Naive thymus-derived CD8-positive, alpha-beta T cell (primary cell): ENCODE data around the gene ZNF444. TPM values are rescaled to one million over a fixed set of nuclear protein-coding genes. Genes with fewer than 3 reads are reported as not detected.
"Not testable (repeated sequence)": the region's sequence is repeated elsewhere in the genome, so short reads cannot be mapped to it uniquely, and the experiment has no call there.

Experiments
- ATAC-seq, 2 donors: fragments of 150-1000 bp; cut with Tn5 transposase in 1 of 2; sonication (Bioruptor Pico), chemical (Tn5 transposase) in 1 of 2; 1 replicate in 1 of 2; 2 replicates in 1 of 2; pipeline ENCODE4 v1.10.0; 2021; ENCODE audit warnings: mild to moderate bottlenecking in 2 of 2, moderate library complexity in 2 of 2
- POLR2A ChIA-PET: fragments of 350-600 bp; sonication (Branson Sonifier 250); formaldehyde crosslinking; loops from one replicate; lab custom pipeline; 2021; ENCODE audit warnings: antibody characterized with exemption; lab: Charles Lee
- DNase-seq, 10 donors: peaks; one replicate each; pipeline versions ENCODE4 v3.0.0 to v3.0.0-alpha.2; 2020 to 2022
- H3K27ac Mint-ChIP-seq, 10 donors: one replicate each; pipeline ENCODE4 v1.8.0; 2020 to 2022; ENCODE audit warnings: mild to moderate bottlenecking in 10 of 10, mixed read lengths in 10 of 10, moderate library complexity in 4 of 10, inconsistent platforms in 1 of 10
- H3K27me3 Mint-ChIP-seq, 5 donors: one replicate each; pipeline ENCODE4 v1.8.0; 2021 to 2022; ENCODE audit warnings: mixed read lengths in 5 of 5
- H3K36me3 Mint-ChIP-seq, 3 donors: one replicate each; pipeline ENCODE4 v1.8.0; 2020 to 2022; ENCODE audit warnings: mixed read lengths in 3 of 3, mild to moderate bottlenecking in 2 of 3, inconsistent platforms in 1 of 3
- H3K4me1 Mint-ChIP-seq, 4 donors: one replicate each; pipeline ENCODE4 v1.8.0; 2021 to 2022; ENCODE audit warnings: mixed read lengths in 4 of 4
- H3K4me3 Mint-ChIP-seq, 10 donors: one replicate each; pipeline ENCODE4 v1.8.0; 2020 to 2022; ENCODE audit warnings: mild to moderate bottlenecking in 10 of 10, mixed read lengths in 10 of 10, moderate library complexity in 6 of 10, inconsistent platforms in 1 of 10
- H3K9me3 Mint-ChIP-seq, 9 donors: one replicate each; pipeline ENCODE4 v1.8.0; 2020 to 2022; ENCODE audit warnings: mixed read lengths in 9 of 9, mild to moderate bottlenecking in 3 of 9, inconsistent platforms in 1 of 9, moderate library complexity in 1 of 9
- polyA plus RNA-seq, 3 donors: library from polyadenylated mRNA; unstranded; fragments of 300-500 nt; fragmentation: Illumina TruSeq; gene quantifications; one replicate each; pipeline ENCODE4 v1.2.3, GENCODE V29; 2021
- total RNA-seq, 8 experiments: library from RNA in 2 of 8; stranded (reverse) in 2 of 8; gene quantifications; one replicate each; pipeline ENCODE4 v1.2.3 and lab custom pipeline; 2021 to 2026

ZNF444 gene
- total and polyA plus RNA-seq, 5 experiments from 2014 or later: 12.9 to 49.4 (median 26.9) TPM

GRCh38 chr19:56142897-56143434, 1.9 kb downstream of the ZNF444 start:
- peak overlapping the region in 8 of 10 donors; percentile 6 to 93 (median 31) for H3K4me3 Mint-ChIP-seq

DNA sequence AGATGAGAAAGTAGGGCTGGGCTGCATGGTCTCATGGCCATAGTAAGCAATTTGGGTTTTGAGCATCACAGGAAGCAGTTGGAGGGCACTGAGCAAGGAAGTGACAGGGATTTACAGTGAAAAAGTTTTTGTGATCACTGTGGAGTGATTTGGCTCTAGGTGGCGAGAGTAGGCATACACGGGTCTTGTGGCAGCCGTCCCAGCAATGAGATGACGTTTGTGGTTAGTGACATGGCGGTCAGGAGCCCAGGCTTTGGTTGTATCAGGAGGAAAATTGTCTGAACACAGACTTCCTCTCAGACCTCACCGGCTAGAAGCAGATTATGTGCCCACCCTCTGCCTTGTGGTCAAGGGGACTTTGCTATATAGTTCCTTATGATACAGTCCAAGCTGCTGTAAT, 3.3 kb downstream of the ZNF444 start:
- Mint-ChIP-seq H3K27ac (peak overlapping the region in 6 of 10 donors; percentile 8 to 90 (median 72)), H3K4me3 (peak overlapping the region in 1 of 10 donors; percentile 68), H3K9me3 (no peaks in the 10 kb centered on the region), H3K4me1 (peaks cover 26 to 45% (median 42%) of the 10 kb centered on the region in 4 donors), H3K27me3 (no peaks in the 10 kb centered on the region), H3K36me3 (peaks cover 0 to 23% (median 7%) of the 10 kb centered on the region in 3 donors)
- no peak for ATAC-seq
- POLR2A ChIA-PET: no interaction called here
- no peak for DNase-seq

More at GRCh38 chr19:56142897-56143434, 1.9 kb downstream of the ZNF444 start:
- Mint-ChIP-seq H3K9me3 (no peaks in the 10 kb centered on the region), H3K27me3 (no peaks in the 10 kb centered on the region), H3K36me3 (peaks cover 0 to 13% (median 4%) of the 10 kb centered on the region in 3 donors), H3K27ac (peak overlapping the region in 7 of 10 donors; percentile 34 to 92 (median 81)), H3K4me1 (peaks cover 24 to 50% (median 45%) of the 10 kb centered on the region in 4 donors)
- DNase-seq (no peak), ATAC-seq (no peak)
- POLR2A ChIA-PET: interaction anchor here (8.5 kb wide), 1 partner anchor 22 kb away, joined by 76 read pairs; the partner anchor contains the start of gene ZNF787

- Mint-ChIP-seq H3K27ac (peak overlapping the region in 1 of 10 donors; percentile 24), H3K9me3 (no peaks in the 10 kb centered on the region), H3K4me3 (no peak overlapping the region), H3K4me1 (peaks cover 24 to 43% (median 39%) of the 10 kb centered on the region in 4 donors), H3K36me3 (peaks cover 0 to 27% (median 9%) of the 10 kb centered on the region in 3 donors), H3K27me3 (no peaks in the 10 kb centered on the region)
- POLR2A ChIA-PET: no interaction called here
- ATAC-seq (no peak), DNase-seq (no peak)
Measured at GRCh38 chr19:56144831-56145230, 3.7 kb downstream of the ZNF444 start.

DNA sequence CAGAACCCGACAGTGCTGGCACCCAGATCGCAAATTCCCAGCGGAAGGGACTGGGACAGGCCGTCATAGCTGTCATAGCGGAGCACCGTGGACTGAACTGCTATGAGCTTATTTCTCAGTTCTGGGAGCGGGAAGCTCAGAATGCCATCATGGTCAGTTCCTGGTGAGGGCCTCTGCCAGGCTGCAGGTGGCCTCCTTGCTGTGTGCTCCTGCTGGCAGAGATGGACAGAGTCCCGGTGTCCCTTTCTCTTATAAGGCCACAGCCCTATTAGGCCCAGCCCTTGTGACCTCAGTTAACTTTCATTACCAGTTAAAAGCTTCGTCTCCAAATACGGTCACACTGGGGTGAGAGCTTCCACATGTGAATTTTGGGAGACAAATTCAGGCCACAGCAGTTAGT, 4.6 kb downstream of the ZNF444 start:
- Mint-ChIP-seq H3K4me1 (peaks cover 22 to 37% (median 31%) of the 10 kb centered on the region in 4 donors), H3K36me3 (peaks cover 0 to 34% (median 9%) of the 10 kb centered on the region in 3 donors), H3K9me3 (no peaks in the 10 kb centered on the region), H3K4me3 (no peak overlapping the region), H3K27me3 (no peaks in the 10 kb centered on the region), H3K27ac (no peak overlapping the region)
- ATAC-seq (no peak), DNase-seq (no peak)
- POLR2A ChIA-PET: no interaction called here

GRCh38 chr19:56146904-56147303, 5.8 kb downstream of the ZNF444 start:
- no peaks in the 10 kb centered on the region for H3K9me3 Mint-ChIP-seq
- H3K4me3 Mint-ChIP-seq: no peak overlapping the region
- DNase-seq: no peak
- POLR2A ChIA-PET: no interaction called here
- ATAC-seq: no peak
- peaks cover 21 to 31% (median 25%) of the 10 kb centered on the region in 4 donors for H3K4me1 Mint-ChIP-seq
- no peak overlapping the region for H3K27ac Mint-ChIP-seq
- peaks cover 0 to 34% (median 9%) of the 10 kb centered on the region in 3 donors for H3K36me3 Mint-ChIP-seq
- H3K27me3 Mint-ChIP-seq: no peaks in the 10 kb centered on the region

GRCh38 chr19:56147307-56147706, 6.2 kb downstream of the ZNF444 start:
- POLR2A ChIA-PET: no interaction called here

DNA sequence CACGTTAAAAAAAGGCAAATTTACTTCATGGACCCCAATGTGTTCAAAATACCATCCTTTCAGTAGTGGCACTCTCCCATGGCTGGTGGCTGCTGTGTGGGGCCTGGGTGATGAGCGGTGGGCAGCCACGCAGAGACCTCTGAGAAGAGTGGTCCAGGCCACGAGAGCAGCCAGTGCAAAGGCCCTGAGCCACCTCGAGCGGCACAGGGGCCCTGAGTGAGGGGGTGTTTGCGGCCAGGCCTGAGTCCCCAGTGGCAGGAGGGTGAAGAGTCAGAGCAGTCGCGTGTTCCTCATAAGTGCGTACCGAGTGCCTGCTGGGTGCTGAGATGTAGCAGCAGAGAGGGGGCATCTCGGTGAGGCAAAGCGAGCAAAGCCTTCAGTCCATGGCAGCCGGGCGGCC, 7.0 kb downstream of the ZNF444 start:
- Mint-ChIP-seq H3K4me1 (peaks cover 19 to 28% (median 21%) of the 10 kb centered on the region in 4 donors), H3K4me3 (no peak overlapping the region)

More at GRCh38 chr19:56147307-56147706, 6.2 kb downstream of the ZNF444 start:
- Mint-ChIP-seq H3K27me3 (no peaks in the 10 kb centered on the region), H3K4me3 (no peak overlapping the region), H3K9me3 (no peaks in the 10 kb centered on the region), H3K4me1 (peaks cover 19 to 28% (median 21%) of the 10 kb centered on the region in 4 donors), H3K36me3 (peaks cover 0 to 34% (median 9%) of the 10 kb centered on the region in 3 donors), H3K27ac (no peak overlapping the region)
- ATAC-seq (no peak), DNase-seq (no peak)

GRCh38 chr19:56148955-56149655, 8.0 kb downstream of the ZNF444 start:
- H3K4me1 Mint-ChIP-seq: peaks cover 16 to 30% (median 19%) of the 10 kb centered on the region in 4 donors
- H3K27ac Mint-ChIP-seq: peak overlapping the region in 1 of 10 donors; percentile 29
- POLR2A ChIA-PET, ATAC-seq, H3K4me3 Mint-ChIP-seq, H3K9me3 Mint-ChIP-seq, DNase-seq, H3K27me3 Mint-ChIP-seq: not testable (repeated sequence)
- peaks cover 0 to 49% (median 11%) of the 10 kb centered on the region in 3 donors for H3K36me3 Mint-ChIP-seq

More for the DNA sequence above, 7.0 kb downstream of the ZNF444 start:
- H3K9me3 Mint-ChIP-seq: no peaks in the 10 kb centered on the region
- no peaks in the 10 kb centered on the region for H3K27me3 Mint-ChIP-seq
- no peak for ATAC-seq
- no peak for DNase-seq
- POLR2A ChIA-PET: no interaction called here
- H3K27ac Mint-ChIP-seq: no peak overlapping the region
- H3K36me3 Mint-ChIP-seq: peaks cover 0 to 40% (median 9%) of the 10 kb centered on the region in 3 donors

- H3K4me3 Mint-ChIP-seq: no peak overlapping the region
- no peak for DNase-seq
- H3K4me1 Mint-ChIP-seq: peaks cover 12 to 28% (median 15%) of the 10 kb centered on the region in 4 donors
- no peak overlapping the region for H3K27ac Mint-ChIP-seq
- peaks cover 0 to 49% (median 11%) of the 10 kb centered on the region in 3 donors for H3K36me3 Mint-ChIP-seq
- no peak for ATAC-seq
- no peaks in the 10 kb centered on the region for H3K9me3 Mint-ChIP-seq
- no peaks in the 10 kb centered on the region for H3K27me3 Mint-ChIP-seq
- POLR2A ChIA-PET: no interaction called here
Measured at GRCh38 chr19:56149656-56150038, 8.6 kb downstream of the ZNF444 start.

- Mint-ChIP-seq H3K4me1 (peaks cover 12 to 29% (median 15%) of the 10 kb centered on the region in 4 donors), H3K4me3 (no peak overlapping the region), H3K36me3 (peaks cover 0 to 52% (median 11%) of the 10 kb centered on the region in 3 donors), H3K27ac (no peak overlapping the region), H3K9me3 (no peaks in the 10 kb centered on the region), H3K27me3 (no peaks in the 10 kb centered on the region)
- POLR2A ChIA-PET: no interaction called here
- ATAC-seq (no peak), DNase-seq (no peak)
Measured at GRCh38 chr19:56150358-56150757, 9.3 kb downstream of the ZNF444 start.

DNA sequence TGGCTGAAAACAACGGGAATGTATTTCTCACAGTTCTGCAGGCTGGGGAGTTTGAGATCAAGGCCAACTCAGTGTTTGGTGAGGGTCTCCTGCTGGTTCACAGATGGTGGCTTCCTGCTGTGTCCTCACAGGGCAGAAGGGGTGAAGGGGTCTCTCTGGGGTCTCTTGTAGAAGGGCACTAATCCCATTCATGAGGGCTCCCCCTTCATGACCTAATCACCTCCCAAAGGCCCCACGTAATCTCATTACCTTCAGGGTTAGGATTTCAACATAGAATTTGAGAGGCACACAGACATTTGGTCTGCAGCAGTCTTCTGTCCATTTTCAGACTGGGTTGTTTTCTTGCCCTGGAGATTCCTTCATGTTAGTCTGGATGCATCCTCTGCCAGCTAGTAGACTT, 11.6 kb downstream of the ZNF444 start:
- no peaks in the 10 kb centered on the region for H3K27me3 Mint-ChIP-seq
- peaks cover 0 to 60% (median 15%) of the 10 kb centered on the region in 3 donors for H3K36me3 Mint-ChIP-seq
- DNase-seq (no peak), ATAC-seq (no peak)
- H3K4me1 Mint-ChIP-seq: peaks cover 12 to 29% (median 15%) of the 10 kb centered on the region in 4 donors
- POLR2A ChIA-PET: no interaction called here
- peak overlapping the region in 4 of 10 donors; percentile 52 to 88 (median 81) for H3K27ac Mint-ChIP-seq
- no peak overlapping the region for H3K4me3 Mint-ChIP-seq
- no peaks in the 10 kb centered on the region for H3K9me3 Mint-ChIP-seq

- ATAC-seq: no peak
- Mint-ChIP-seq H3K27ac (peak overlapping the region; percentile 70 to 88 (median 82)), H3K4me1 (peaks cover 11 to 27% (median 15%) of the 10 kb centered on the region in 4 donors), H3K4me3 (peak overlapping the region in 1 of 10 donors; percentile 6), H3K27me3 (no peaks in the 10 kb centered on the region), H3K36me3 (peaks cover 0 to 56% (median 14%) of the 10 kb centered on the region in 3 donors), H3K9me3 (no peaks in the 10 kb centered on the region)
- DNase-seq: no peak
- POLR2A ChIA-PET: interaction anchor here (0.9 to 1.2 kb wide), 2 partner anchors 12 to 33 kb away, joined by 3 read pairs; partner anchors contain the start of genes ZNF444 and ZNF787
Measured at GRCh38 chr19:56153507-56153906, 12.4 kb downstream of the ZNF444 start.
